HG03565 (cell line): ENCODE measurements around the gene PTPN7.
"Not testable (repeated sequence)": the region's sequence is repeated elsewhere in the genome, so short reads cannot be mapped to it uniquely, and the experiment has no call there.

ENCODE experiments used
- ATAC-seq: cut with Tn5 transposase; IDR thresholded peaks from one replicate; pipeline ENCODE4 v1.9.1; 2021; ENCODE audit warnings: mild to moderate bottlenecking, moderate library complexity; ENCODE audit not compliant: unreplicated experiment

PTPN7 gene

GRCh38 chr1:202111589-202111988 is 48.8 kb downstream of the PTPN7 start:
- ATAC-seq, result not testable (repeated sequence)

- no peak for ATAC-seq
Measured at GRCh38 chr1:202110977-202111376, 49.4 kb downstream of the PTPN7 start.

GRCh38 chr1:202107801-202108731 is 52.3 kb downstream of the PTPN7 start:
- ATAC-seq, result no peak

GRCh38 chr1:202107321-202107761 is 53.1 kb downstream of the PTPN7 start:
- ATAC-seq, result no peak

GRCh38 chr1:202106340-202107254 is 53.8 kb downstream of the PTPN7 start:
- no peak for ATAC-seq

- ATAC-seq, result no peak
Measured at GRCh38 chr1:202105571-202106339, 54.6 kb downstream of the PTPN7 start.

- no peak for ATAC-seq
Measured at GRCh38 chr1:202104073-202104472, 56.3 kb downstream of the PTPN7 start.

- no peak for ATAC-seq
Measured at GRCh38 chr1:202101184-202101583, 59.2 kb downstream of the PTPN7 start.
